Inferior parietal cortex (tissue), 1 donor: ENCODE results near the gene RIPOR3.
"Not testable (repeated sequence)": the region's sequence is repeated elsewhere in the genome, so short reads cannot be mapped to it uniquely, and the experiment has no call there.

Experiments
- DNase-seq: peaks from one replicate; pipeline ENCODE4 v3.0.0-alpha.2; 2016; ENCODE audit errors: extremely low spot score

The RIPOR3 gene

DNA sequence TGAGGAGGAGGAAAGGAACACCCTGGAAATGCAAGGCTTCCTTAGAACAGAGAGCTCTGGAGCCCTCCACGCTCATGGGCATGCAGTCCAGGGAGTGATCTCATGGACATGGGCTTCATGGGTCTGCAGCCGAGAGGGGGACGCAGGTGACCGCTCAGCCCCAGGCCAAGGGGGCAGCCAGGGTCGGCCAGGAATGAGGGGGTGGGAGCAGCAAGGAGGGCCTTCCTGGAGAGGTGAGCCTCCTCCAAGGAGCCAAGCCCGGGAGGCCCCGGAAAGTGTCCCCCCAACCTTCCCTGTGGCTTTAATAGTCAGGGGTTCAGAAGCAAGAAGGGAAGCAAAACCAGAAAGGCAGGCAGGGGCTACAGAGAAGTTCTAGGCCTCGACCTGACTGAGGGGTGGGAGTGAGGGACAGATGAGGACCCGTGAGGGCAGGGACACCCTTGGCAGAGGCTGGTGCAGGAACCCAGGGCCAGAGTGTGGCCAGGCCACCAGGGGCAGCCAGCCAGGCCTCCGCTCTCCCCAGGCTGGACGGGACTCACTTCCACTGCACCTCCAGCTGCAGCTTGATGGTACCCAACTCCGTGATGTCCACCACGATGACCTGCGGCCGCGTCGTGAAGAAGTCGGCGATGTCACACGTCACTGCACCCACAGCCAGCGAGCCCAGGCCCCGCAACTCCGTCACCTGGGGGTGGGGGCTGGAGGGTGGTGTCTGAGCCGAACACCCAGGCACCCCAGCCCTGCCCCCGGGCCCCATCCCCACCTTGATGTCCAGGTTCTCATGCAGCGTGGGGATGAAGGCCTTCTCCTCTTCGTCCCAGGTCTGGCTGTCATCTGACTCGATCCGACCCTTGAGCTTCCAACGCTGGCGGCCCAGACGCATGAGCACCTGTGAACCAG, 83.2 kb downstream of the RIPOR3 start:
- no peak for DNase-seq

DNA sequence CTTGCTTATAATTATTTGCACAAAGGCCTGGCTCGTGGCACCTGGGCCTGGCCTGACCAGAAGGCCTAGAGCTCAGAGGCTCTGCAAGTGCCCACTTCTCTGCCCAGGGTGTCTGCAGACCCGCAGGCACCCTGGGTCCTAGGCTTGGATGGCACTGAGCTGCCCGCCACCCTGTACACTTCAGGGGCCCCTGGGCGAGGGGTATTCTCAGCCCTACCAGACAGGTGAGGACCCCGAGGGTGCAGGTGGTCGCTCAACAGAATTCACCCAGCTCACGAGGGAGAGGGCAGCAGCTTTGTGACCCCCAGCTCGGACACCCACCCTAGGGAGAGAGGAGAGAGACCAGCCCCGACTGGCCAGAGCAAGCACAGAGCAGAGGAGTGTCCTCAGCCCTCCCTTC, 83.9 kb downstream of the RIPOR3 start:
- DNase-seq, result no peak

DNA sequence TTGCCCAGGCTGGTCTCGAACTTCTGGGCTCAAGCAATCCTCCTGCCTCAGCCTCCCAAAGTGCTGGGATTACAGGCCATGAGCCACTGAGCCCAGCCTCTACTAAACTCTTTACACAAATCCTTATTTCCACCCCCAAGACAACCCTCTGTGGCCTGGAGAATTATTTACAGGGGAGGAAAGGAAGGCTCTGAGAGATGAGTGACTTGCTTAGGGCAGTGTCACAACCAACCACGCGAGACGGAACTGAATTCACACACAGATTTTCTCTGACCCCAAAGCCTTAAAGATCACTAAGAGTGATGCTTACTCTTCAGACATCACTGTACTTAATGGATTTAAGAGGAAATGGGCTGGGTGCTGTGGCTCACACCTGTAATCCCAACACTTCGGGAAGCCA, 86.2 kb downstream of the RIPOR3 start:
- no peak for DNase-seq

DNA sequence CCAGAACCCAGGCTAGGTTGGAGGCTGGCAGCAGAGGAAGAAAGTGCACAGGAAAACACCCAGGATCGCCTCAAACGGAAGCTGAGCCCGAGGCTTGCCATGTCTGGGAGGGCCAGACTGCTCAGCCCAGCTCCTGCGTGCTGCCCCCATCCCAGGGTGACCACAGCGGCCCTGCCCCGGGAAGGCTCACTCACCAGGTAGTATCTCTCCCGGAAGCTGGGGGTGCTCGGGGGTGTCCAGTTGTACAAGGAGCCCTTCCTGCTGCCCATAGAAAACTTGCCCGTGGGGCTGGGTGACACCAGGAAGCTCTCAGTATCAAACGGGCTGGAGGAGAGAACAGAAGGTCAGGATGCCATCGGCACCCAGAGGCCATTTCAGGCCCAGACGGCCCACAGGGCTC, 86.9 kb downstream of the RIPOR3 start:
- DNase-seq, result no peak

DNA sequence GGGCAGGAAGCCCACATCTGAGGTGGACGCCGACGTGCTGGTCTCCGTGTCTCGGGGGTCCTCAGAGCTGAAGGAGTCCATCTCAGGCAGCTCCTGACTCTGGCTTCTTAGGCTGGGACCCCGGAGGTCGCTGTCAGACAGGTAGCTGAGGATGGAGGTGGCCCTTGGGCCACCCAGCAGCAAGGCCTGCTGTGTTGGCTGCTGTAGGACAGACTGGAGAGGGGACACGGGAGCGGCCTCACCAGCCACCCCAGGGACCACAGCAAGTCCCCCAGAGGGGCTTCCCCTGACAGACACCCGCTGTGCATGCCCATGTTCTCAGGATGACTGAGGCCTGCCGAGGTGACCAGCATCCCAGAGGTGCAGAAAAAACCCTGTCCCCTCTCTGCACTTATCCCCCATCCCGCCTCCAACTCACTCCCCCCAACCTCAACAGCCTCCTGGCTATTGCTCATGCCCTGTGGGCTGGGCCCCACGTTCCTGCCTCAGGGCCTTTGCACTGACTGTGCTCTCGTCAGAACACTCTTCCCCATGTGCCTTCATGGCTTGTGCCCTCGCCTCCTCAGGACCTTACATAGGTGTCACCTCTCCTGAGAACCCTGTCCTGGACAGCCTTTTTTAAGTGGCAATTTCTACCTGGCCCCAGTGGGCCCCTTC, 88.8 kb downstream of the RIPOR3 start:
- no peak for DNase-seq

DNA sequence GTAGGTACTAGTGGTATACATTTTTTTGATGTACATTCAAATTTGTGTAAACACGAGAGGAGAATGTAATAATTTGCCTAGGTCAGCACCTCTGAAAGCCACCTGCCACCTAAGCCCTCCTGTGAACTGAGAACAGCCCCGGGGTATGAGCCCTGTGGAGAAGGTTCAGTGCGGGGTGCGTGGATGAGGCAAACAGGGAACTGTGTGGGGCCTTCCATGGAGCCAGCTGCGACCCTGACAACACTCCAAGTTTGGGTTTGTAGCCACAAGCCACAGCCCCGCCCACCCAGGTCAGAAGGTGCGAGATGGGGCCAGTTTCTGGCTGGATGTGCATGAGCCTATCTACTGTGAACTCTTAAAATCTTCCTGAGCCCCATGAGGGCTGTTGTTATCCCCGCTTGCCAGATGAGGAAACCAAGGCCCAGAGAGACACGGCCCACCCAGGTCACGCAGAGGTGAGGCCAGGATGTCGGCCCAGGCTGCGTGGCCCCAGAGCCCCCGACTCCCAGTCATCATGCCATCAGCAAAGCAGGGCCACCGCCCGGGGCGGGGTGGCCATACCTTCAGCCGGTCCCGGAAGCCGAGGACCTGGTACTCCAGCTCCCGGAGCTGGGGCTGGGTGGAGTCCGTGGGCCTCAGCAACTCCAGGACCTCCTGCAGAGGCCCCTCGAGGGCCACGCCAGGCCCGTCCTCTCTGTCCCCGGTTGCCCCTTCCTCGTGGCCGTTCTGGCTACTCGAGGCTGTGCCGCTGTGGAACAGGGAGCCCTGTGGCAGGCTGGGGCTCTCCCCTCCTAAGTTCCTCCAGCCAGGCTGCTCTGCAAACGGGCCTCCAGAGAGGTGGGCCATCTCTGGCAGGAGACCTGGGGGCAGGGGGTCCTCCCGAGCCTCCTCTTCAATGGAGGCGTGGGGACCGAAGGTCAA, 89.6 kb downstream of the RIPOR3 start:
- no peak for DNase-seq

DNA sequence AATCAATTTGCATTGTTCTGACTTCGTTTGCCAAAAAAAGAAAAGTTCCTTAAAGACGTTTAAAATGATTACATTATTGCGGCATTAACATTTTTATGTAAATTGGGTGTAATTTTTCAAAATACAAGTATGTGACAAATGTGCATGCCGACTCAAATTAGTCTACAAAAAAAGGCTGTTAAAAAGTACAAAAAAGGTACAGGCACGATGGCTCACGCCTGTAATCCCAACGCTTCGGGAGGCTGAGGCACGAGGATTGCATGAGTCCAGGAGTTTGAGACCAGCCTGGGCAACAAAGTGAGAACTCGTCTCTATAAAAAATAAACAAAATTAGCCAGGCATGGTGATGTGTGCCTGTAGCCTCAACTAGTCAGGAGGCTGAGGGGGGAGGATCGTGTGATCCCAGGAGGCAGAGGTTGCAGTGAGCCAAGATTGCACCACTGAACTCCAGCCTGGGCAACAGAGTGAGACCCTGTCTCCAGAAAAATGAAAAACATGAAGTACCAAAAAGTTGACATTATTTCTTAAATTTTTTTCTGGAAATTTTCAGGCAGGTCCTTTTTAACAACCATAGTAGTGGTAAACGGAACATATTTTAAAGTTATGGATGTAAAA, 91.0 kb downstream of the RIPOR3 start:
- DNase-seq, result no peak

DNA sequence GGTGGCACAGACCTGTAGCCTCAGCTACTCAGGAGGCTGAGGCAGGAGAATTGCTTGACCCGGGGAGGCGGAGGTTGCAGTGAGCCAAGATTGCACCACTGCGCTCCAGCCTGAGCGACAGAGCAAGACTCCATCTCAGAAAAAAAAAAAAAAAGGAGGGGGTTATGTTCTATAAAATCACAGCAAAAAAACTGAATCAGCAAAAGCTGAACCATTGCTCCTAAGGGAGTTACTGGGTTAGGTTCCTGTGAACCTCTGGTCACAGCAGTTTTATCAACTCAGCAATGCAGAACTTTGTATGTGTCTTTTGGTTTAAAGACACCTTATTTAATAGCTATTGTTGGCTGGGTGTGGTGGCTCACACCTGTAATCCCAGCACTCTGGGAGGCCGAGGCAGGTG, 92.6 kb downstream of the RIPOR3 start:
- not testable (repeated sequence) for DNase-seq

DNA sequence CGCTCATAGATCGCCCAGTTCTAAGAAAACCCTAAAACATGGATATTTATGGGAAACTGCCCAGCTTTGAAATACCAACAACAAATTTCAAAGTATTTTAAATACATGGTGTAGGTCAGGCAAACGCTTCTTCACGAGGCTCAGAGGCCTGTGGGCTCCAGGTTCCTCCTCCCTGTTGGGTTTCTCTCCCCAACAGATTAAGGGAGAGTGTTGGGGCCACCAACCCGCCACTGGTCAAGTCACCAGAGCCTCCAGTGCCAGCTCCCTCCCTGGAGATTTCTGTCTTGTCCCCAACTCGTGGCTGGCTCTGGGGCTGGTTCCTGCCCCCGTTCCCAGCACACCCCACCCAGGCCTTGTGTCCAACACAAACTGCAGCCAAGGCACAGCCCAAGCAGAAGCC, 93.3 kb downstream of the RIPOR3 start:
- no peak for DNase-seq

DNA sequence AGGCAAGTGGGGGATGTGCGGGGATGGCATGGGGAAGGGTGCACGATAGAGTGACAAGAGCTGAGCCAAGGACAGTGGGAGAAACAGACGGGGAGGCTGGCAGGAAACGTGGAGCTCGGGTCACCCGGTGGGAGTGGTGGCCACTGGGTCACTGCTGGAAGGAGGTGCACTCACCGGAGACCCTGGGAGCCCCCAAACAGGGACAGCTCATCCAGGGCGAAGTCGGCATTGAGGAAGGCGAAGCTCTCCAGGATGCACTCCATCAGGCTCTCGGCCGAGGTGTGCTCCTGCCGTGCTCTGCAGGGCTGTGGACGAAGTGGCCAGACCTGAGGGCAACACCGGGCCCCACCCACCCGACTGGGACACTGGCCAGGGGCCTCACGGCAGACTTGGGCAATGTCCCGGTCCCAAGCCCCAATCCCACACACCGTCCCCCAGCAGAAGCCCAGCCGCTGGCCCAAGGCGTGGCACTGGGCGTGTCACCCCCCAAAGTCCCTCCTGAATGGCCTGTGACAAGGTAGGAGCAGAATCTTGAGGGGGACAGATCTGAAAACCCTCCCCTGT, 93.9 kb downstream of the RIPOR3 start:
- DNase-seq, result no peak

DNA sequence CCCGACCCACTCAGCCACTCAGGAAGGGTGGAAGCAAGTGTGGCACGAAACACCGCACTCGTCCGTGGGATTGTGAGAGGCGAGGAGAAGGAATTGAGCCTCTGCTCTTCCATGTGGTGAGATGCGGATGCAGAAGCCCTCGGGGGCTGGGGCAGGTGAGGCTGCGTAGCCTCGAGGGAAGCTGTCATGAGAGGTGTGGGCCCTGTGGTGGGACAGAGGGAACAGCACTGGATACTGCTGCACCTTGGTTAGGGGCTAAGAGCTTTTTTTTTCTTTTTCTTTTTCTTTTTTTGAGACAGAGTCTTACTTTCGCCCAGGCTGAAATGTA, 94.7 kb downstream of the RIPOR3 start:
- no peak for DNase-seq

DNA sequence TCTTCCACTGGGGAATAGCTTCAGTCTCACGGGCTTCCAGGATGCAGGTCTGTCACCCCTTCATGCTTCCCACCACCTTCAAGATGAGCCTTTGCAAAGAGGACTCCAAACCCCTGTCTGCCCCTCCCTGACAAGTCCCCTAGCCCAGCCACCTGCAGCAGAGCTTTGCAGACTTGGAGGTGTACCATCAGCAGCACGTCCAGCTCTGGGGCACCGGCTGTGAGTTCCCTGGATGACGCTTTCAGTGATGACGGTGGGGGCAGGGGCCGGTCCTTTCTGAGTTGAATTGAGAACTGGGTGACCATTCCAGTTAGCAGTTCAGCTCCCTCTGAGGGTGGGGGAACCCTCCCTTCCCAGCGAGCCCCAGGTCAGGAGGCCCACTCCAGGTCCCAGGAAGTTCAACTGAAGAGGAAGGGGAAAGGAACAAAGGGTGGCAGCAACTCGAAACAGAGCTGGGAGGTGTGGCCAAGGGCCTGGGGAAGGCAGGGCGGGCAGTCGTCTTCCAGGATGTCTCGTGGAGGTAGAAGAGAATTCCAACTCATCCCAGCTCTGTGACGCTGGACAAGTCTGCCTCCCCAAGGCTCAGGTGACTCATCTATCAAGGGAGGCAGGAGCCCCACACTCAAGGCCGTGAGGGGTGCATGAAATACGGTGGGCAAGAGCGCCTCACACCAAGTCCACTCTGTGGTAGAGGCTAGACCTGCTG, 95.2 kb downstream of the RIPOR3 start:
- DNase-seq, result no peak

DNA sequence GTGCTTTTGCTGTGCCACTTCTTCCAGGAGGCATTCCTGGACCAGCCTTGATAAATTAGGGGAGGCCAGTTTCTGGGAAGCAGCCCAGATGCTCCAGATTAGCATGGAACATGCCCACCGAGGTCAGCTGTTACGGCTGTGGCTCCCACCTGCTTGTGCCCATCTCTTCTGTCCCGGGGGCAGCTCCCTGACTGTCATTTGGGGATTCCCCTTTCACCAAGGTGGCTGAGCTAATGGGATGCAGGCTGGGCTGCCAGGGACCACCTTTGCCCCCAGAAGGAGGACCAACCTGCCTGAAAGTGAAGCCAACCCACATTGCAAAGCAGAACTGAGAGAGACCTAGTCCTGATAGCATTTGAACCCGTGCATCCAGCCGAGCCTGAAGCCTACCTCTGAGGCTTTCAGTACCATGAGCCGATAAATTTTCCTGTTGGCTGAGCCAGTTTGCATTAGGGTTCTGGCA, 95.9 kb downstream of the RIPOR3 start:
- no peak for DNase-seq

DNA sequence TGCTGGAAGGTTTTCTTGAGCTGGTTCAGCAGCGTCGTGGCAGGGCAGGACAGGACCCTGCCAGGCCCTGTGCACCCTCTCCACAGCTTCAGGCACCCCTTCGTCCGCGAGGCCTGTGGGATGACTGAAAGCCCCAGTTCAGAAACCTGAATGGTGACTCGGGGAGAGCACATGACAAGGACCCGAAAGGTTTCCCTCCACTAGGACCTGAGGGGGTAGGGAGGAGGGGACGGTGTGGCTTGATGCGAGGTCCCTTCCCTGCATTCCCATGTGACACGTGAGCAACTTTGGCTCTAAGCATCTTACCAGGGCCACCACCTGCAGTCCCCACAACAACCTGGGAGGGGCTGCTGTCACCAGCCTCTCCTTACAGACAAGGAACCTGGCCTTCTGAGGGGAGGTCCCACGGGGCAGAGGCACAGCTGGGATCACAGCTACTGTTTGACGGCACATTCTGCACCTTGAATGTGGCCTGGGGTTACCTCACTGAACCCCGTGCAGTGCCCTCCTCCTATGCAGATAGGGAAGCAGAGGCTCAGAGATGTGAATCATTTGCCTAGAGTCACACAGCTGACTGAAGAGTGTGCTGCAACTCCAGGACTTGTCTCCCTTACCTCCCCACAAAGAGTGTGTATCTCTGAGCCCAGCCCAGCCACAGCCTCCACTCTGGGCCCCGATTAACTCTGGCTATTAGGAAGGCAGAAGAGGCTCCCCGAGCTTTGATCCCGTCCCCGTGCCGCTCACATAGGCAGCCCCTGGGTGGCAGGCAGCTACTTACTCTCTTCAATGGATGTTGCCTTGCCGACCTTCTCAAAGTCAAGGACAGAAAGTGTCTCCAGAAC, 96.5 kb downstream of the RIPOR3 start:
- no peak for DNase-seq

DNA sequence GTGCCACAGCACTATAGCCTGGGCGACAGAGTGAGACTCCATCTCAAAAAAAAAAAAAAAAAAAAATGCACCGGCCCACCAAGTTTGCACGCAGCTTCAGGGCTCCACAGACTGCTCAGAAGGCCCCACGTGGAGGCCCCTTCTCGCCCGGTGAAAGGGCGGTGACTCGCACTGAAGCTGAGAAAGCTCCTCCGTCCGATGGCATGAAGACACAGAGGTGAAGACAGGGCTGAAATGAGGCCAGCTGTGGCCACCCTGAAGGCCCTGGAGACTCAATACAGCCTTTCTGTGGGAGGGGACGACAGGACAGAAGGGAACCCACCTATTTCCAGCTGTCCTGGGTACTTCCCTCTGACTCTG, 97.1 kb downstream of the RIPOR3 start:
- DNase-seq, result no peak

DNA sequence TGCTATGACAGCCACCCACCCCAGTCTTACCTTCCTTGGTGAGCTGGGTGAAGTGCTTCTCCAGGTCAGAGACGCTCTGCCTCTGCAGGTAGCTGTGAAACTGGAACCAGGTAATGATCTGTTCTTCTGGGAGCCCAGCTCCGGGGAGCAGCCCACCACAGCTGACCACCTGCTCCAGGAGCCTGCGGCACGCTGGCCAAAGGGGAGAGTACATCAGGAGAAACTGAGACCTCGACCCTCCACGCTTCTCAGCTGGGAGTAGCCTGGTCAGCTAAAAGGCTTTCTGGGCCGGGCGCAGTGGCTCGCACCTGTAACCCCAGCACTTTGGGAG, 98.4 kb downstream of the RIPOR3 start:
- DNase-seq, result no peak

DNA sequence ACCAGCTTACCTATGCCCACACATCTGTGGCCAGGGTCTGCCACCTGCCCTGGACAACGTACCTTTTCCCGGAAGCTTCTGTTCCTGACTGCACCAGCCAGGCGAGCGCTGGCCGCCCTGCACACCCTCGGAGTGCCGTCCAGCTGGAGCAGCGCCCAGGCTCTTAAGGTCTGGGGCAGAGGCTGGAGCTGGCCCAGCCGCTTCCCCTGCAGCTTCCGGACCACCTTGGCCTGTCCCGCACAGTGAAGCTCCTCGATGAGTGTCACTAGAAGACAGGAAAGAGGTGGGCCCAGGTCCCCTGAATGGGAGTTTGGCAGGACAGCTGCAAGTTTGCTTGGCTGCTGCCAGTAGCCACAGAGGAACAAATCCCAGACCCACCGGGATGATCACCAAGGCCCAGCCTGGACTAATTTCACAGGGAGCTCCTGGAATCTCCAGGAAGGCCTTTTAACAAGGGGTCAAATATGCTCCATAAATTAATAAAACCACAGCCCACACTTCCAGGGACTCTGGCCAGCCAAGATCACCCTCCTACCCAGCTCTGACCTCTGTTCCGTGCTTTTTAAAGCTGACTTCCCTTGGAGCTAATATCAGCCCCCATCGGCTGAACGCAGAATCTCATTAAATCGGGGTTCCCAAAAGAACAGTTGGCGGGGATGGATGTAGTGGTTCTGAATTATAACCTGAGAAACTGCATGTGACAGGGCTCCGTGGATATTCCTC, 98.9 kb downstream of the RIPOR3 start:
- DNase-seq, result no peak

DNA sequence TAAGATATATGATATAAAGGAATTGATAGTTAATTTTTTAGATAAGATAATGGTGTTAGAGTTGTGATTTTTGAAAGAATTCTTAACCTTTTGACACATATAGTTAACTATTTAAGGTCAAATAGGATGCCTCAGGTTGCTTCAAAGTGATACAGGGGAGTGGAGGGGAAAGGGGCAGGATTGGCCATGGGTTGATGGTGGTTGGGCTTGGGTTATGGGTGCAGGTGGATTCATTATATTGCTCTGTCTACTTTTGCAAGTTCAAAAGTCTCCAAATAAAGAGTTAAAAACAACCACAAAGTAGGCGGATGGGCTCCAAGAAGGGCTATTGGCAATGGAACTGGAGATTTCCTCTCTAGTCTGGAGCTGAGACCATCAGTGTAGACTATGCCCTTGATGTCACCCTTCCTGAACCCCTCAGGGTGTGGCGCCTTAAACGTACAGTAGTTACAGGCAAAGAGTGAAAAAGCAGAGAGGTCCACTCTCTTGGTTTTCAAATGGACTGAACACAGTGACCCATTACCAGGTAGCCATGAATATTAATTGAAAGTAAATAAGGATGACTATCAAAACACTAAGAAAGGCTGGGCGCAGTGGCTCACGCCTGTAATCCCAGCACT, 100.0 kb downstream of the RIPOR3 start:
- no peak for DNase-seq

DNA sequence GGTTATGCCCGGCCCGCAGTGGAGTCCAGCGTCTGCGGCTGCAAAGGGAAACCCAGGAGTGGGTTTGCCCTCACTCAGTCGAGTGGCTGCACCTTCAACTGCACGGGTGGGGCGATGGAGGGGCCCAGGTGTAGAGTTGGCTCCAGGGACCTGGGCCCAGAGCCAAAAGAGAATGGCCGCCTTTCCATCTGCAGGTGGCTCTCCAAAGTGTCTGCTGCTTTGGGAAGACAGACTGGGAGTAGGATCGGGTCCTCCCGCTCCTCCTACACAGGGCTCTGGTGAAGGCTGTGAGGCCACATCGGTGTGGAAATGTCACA, 101.0 kb downstream of the RIPOR3 start:
- DNase-seq, result no peak
